Neuron (in vitro differentiated cells): ENCODE data around the gene PALLD.

Experiments used
- H2AFZ ChIP-seq: one replicate; pipeline ENCODE4 v1.6.1; 2013; ENCODE audit warnings: low read depth, mild to moderate bottlenecking, inconsistent platforms, low read length, moderate library complexity
- H3K27me3 ChIP-seq: one replicate; pipeline ENCODE4 v1.6.1; 2013; ENCODE audit warnings: low read length; ENCODE audit not compliant: insufficient read depth
- H3K36me3 ChIP-seq: one replicate; pipeline ENCODE4 v1.6.1; 2013; ENCODE audit warnings: low read length; ENCODE audit not compliant: insufficient read depth
- H3K4me1 ChIP-seq: one replicate; pipeline ENCODE4 v1.6.1; 2013; ENCODE audit warnings: low read length; ENCODE audit not compliant: insufficient read depth
- H3K4me3 ChIP-seq: 2 replicates; pipeline ENCODE4 v1.5.1; 2013; ENCODE audit warnings: mild to moderate bottlenecking, low read length, moderate library complexity
- H3K9me3 ChIP-seq: one replicate; pipeline ENCODE4 v1.6.1; 2013; ENCODE audit warnings: low read length

Gene PALLD

GRCh38 chr4:168758351-168758876, 261.6 kb downstream of the PALLD start:
- Histone ChIP-seq H3K36me3 (peaks cover 2% of the 10 kb centered on the region), H3K27me3 (no peaks in the 10 kb centered on the region), H3K4me1 (no peaks in the 10 kb centered on the region), H3K9me3 (no peaks in the 10 kb centered on the region), H2AFZ (no peak overlapping the region), H3K4me3 (no peak overlapping the region)

- H3K4me1 ChIP-seq = no peaks in the 10 kb centered on the region
- no peaks in the 10 kb centered on the region for H3K27me3 ChIP-seq
- H3K36me3 ChIP-seq = peaks cover 2% of the 10 kb centered on the region
- no peak overlapping the region for H2AFZ ChIP-seq
- H3K4me3 ChIP-seq = no peak overlapping the region
- no peaks in the 10 kb centered on the region for H3K9me3 ChIP-seq
These were observed 262.5 kb downstream of the PALLD start for GRCh38 chr4:168759321-168759720.

GRCh38 chr4:168759959-168760527, 263.2 kb downstream of the PALLD start:
- Histone ChIP-seq H3K4me3 (no peak overlapping the region), H3K36me3 (peaks cover 2% of the 10 kb centered on the region), H3K9me3 (no peaks in the 10 kb centered on the region), H2AFZ (no peak overlapping the region), H3K4me1 (no peaks in the 10 kb centered on the region), H3K27me3 (no peaks in the 10 kb centered on the region)

- no peaks in the 10 kb centered on the region for H3K27me3 ChIP-seq
- no peak overlapping the region for H2AFZ ChIP-seq
- peaks cover 2% of the 10 kb centered on the region for H3K36me3 ChIP-seq
- H3K4me3 ChIP-seq = no peak overlapping the region
- H3K4me1 ChIP-seq = no peaks in the 10 kb centered on the region
- no peaks in the 10 kb centered on the region for H3K9me3 ChIP-seq
These were observed 264.2 kb downstream of the PALLD start for GRCh38 chr4:168761066-168761465.

GRCh38 chr4:168765322-168765721, 268.5 kb downstream of the PALLD start:
- Histone ChIP-seq H3K4me1 (peaks cover 10% of the 10 kb centered on the region), H3K9me3 (no peaks in the 10 kb centered on the region), H3K27me3 (no peaks in the 10 kb centered on the region), H3K36me3 (peaks cover 9% of the 10 kb centered on the region), H3K4me3 (no peak overlapping the region), H2AFZ (no peak overlapping the region)

GRCh38 chr4:168765726-168766125, 268.9 kb downstream of the PALLD start:
- H3K9me3 ChIP-seq = no peaks in the 10 kb centered on the region
- peaks cover 10% of the 10 kb centered on the region for H3K4me1 ChIP-seq
- no peak overlapping the region for H3K4me3 ChIP-seq
- H2AFZ ChIP-seq = no peak overlapping the region
- peaks cover 8% of the 10 kb centered on the region for H3K36me3 ChIP-seq
- no peaks in the 10 kb centered on the region for H3K27me3 ChIP-seq

- Histone ChIP-seq H3K4me3 (no peak overlapping the region), H3K27me3 (no peaks in the 10 kb centered on the region), H3K9me3 (no peaks in the 10 kb centered on the region), H2AFZ (no peak overlapping the region), H3K4me1 (peaks cover 10% of the 10 kb centered on the region), H3K36me3 (peaks cover 7% of the 10 kb centered on the region)
These were observed 269.9 kb downstream of the PALLD start for GRCh38 chr4:168766604-168767316.

- no peaks in the 10 kb centered on the region for H3K9me3 ChIP-seq
- H3K4me3 ChIP-seq = no peak overlapping the region
- no peak overlapping the region for H2AFZ ChIP-seq
- no peaks in the 10 kb centered on the region for H3K27me3 ChIP-seq
- peaks cover 7% of the 10 kb centered on the region for H3K36me3 ChIP-seq
- peaks cover 10% of the 10 kb centered on the region for H3K4me1 ChIP-seq
These were observed 272.6 kb downstream of the PALLD start for GRCh38 chr4:168769416-168769815.

GRCh38 chr4:168769837-168770236, 273.0 kb downstream of the PALLD start:
- Histone ChIP-seq H3K4me3 (no peak overlapping the region), H3K4me1 (peaks cover 10% of the 10 kb centered on the region), H3K36me3 (peaks cover 7% of the 10 kb centered on the region), H3K27me3 (no peaks in the 10 kb centered on the region), H3K9me3 (no peaks in the 10 kb centered on the region), H2AFZ (no peak overlapping the region)

GRCh38 chr4:168771251-168771650, 274.4 kb downstream of the PALLD start:
- H3K4me3 ChIP-seq = no peak overlapping the region
- no peaks in the 10 kb centered on the region for H3K27me3 ChIP-seq
- no peaks in the 10 kb centered on the region for H3K9me3 ChIP-seq
- H3K4me1 ChIP-seq = peaks cover 10% of the 10 kb centered on the region
- H2AFZ ChIP-seq = no peak overlapping the region
- H3K36me3 ChIP-seq = peaks cover 7% of the 10 kb centered on the region

GRCh38 chr4:168773388-168774195, 276.7 kb downstream of the PALLD start:
- no peaks in the 10 kb centered on the region for H3K27me3 ChIP-seq
- no peaks in the 10 kb centered on the region for H3K36me3 ChIP-seq
- H3K4me1 ChIP-seq = peaks cover 10% of the 10 kb centered on the region
- no peak overlapping the region for H2AFZ ChIP-seq
- no peak overlapping the region for H3K4me3 ChIP-seq
- H3K9me3 ChIP-seq = no peaks in the 10 kb centered on the region

- H3K36me3 ChIP-seq = no peaks in the 10 kb centered on the region
- no peaks in the 10 kb centered on the region for H3K9me3 ChIP-seq
- H3K4me3 ChIP-seq = no peak overlapping the region
- H2AFZ ChIP-seq = no peak overlapping the region
- H3K4me1 ChIP-seq = no peaks in the 10 kb centered on the region
- H3K27me3 ChIP-seq = no peaks in the 10 kb centered on the region
These were observed 279.5 kb downstream of the PALLD start for GRCh38 chr4:168776382-168776781.

GRCh38 chr4:168777277-168777965, 280.6 kb downstream of the PALLD start:
- H3K36me3 ChIP-seq = no peaks in the 10 kb centered on the region
- H3K4me3 ChIP-seq = no peak overlapping the region
- no peaks in the 10 kb centered on the region for H3K9me3 ChIP-seq
- no peaks in the 10 kb centered on the region for H3K4me1 ChIP-seq
- H3K27me3 ChIP-seq = no peaks in the 10 kb centered on the region
- no peak overlapping the region for H2AFZ ChIP-seq
